ENCODE measurements around the gene UBE2L3. TPM values are rescaled to one million over a fixed set of nuclear protein-coding genes. Genes with fewer than 3 reads are reported as not detected.

UBE2L3 gene
- total and polyA plus RNA-seq, 7 donors = 36.1 to 87.2 (median 50.7) TPM

- H3K4me1 ChIP-seq = peaks cover 0 to 15% (median 3%) of the 10 kb centered on the region in 4 donors
- 91% methylated on average over 3 of the region's 3 CpGs for WGBS, 2 donors
- no peaks in the 10 kb centered on the region for H3K9me3 ChIP-seq
- TF ChIP-seq POLR2A (IDR thresholded peaks at IDR 0.05) (no peak), POLR2AphosphoS5 (IDR thresholded peaks at IDR 0.05) (no peak), EP300 (IDR thresholded peaks at IDR 0.05) (no peak)
- TF ChIP-seq, protein P1, sequence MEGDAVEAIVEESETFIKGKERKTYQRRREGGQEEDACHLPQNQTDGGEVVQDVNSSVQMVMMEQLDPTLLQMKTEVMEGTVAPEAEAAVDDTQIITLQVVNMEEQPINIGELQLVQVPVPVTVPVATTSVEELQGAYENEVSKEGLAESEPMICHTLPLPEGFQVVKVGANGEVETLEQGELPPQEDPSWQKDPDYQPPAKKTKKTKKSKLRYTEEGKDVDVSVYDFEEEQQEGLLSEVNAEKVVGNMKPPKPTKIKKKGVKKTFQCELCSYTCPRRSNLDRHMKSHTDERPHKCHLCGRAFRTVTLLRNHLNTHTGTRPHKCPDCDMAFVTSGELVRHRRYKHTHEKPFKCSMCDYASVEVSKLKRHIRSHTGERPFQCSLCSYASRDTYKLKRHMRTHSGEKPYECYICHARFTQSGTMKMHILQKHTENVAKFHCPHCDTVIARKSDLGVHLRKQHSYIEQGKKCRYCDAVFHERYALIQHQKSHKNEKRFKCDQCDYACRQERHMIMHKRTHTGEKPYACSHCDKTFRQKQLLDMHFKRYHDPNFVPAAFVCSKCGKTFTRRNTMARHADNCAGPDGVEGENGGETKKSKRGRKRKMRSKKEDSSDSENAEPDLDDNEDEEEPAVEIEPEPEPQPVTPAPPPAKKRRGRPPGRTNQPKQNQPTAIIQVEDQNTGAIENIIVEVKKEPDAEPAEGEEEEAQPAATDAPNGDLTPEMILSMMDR (IDR thresholded peaks at IDR 0.05) = no peak
- no peak overlapping the region for H3K27ac ChIP-seq
- intact Hi-C loops (cut with DNase I) = no loop called here
- DNase-seq = no peak
- peaks cover 4 to 42% (median 12%) of the 10 kb centered on the region in 4 donors for H3K36me3 ChIP-seq
- no peak overlapping the region for H3K4me3 ChIP-seq
- no peaks in the 10 kb centered on the region for H3K27me3 ChIP-seq
These were observed 30.8 kb downstream of the UBE2L3 start for GRCh38 chr22:21598302-21598701.

- Histone ChIP-seq H3K4me1 (peaks cover 0 to 7% (median 3%) of the 10 kb centered on the region in 4 donors), H3K27me3 (no peaks in the 10 kb centered on the region), H3K4me3 (no peak overlapping the region), H3K36me3 (peaks cover 0 to 32% (median 3%) of the 10 kb centered on the region in 4 donors), H3K9me3 (no peaks in the 10 kb centered on the region), H3K27ac (no peak overlapping the region)
- WGBS, 2 donors = 86 to 87% methylated on average over 6 of the region's 6 CpGs
- no peak for DNase-seq
- intact Hi-C loops (cut with DNase I) = no loop called here
- TF ChIP-seq POLR2A (IDR thresholded peaks at IDR 0.05) (no peak), POLR2AphosphoS5 (IDR thresholded peaks at IDR 0.05) (no peak), EP300 (IDR thresholded peaks at IDR 0.05) (no peak)
- TF ChIP-seq, protein P1 (IDR thresholded peaks at IDR 0.05) = no peak
These were observed 31.8 kb downstream of the UBE2L3 start for GRCh38 chr22:21599053-21599893.

DNA sequence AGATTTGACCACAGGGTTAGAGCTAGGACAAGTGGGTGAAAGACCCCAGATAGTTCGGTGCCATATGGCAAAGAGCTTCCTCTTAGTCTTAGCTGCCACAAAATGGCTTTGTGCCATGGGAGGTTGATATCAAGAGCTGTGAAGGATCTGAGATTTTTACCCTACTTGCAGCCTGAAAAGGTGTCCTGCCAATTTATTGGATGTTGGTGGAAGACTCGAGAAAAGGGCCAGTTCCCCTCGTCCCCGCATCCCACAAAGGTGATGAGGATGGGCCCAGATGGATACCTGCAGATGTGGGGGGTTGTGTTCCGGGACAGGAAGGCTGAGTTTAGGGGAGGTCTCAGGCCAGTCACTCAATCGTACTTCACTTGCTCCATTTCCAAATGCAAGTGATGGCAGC, 35.1 kb downstream of the UBE2L3 start:
- H3K4me3 ChIP-seq = no peak overlapping the region
- no peak for DNase-seq
- TF ChIP-seq EP300 (IDR thresholded peaks at IDR 0.05) = no peak
- TF ChIP-seq, protein P1 (IDR thresholded peaks at IDR 0.05) = no peak
- no peak for TF ChIP-seq POLR2AphosphoS5 (IDR thresholded peaks at IDR 0.05)
- no peak for TF ChIP-seq POLR2A (IDR thresholded peaks at IDR 0.05)
- H3K27ac ChIP-seq = no peak overlapping the region
- intact Hi-C loops (cut with DNase I) = no loop called here
- H3K27me3 ChIP-seq = no peaks in the 10 kb centered on the region
- WGBS, 2 donors = 93 to 95% methylated on average over 6 of the region's 6 CpGs
- H3K36me3 ChIP-seq = no peaks in the 10 kb centered on the region
- H3K4me1 ChIP-seq = peaks cover 0 to 6% (median 2%) of the 10 kb centered on the region in 4 donors
- H3K9me3 ChIP-seq = no peaks in the 10 kb centered on the region

- intact Hi-C loops (cut with DNase I) = no loop called here
- WGBS, 2 donors = 88 to 91% methylated on average over 9 of the region's 9 CpGs
These were observed 36.5 kb downstream of the UBE2L3 start for GRCh38 chr22:21603973-21604372.

More at GRCh38 chr22:21603973-21604372, 36.5 kb downstream of the UBE2L3 start:
- Histone ChIP-seq H3K27ac (no peak overlapping the region), H3K4me3 (no peak overlapping the region), H3K36me3 (no peaks in the 10 kb centered on the region), H3K4me1 (peaks cover 0 to 6% (median 5%) of the 10 kb centered on the region in 4 donors), H3K9me3 (no peaks in the 10 kb centered on the region), H3K27me3 (no peaks in the 10 kb centered on the region)
- no peak for DNase-seq
- TF ChIP-seq EP300 (IDR thresholded peaks at IDR 0.05) (no peak), POLR2AphosphoS5 (IDR thresholded peaks at IDR 0.05) (no peak), POLR2A (IDR thresholded peaks at IDR 0.05) (no peak)
- TF ChIP-seq, protein P1 (IDR thresholded peaks at IDR 0.05) = no peak

All from sigmoid colon (tissue), 7 donors.